ENCODE data around the gene FSIP2.

Gene FSIP2

GRCh38 chr2:185736210-185736609 lies 2.4 kb upstream of the FSIP2 start:
- no peak for DNase-seq (ENCODE audit: low spot score)
- TF ChIP-seq, protein P1, sequence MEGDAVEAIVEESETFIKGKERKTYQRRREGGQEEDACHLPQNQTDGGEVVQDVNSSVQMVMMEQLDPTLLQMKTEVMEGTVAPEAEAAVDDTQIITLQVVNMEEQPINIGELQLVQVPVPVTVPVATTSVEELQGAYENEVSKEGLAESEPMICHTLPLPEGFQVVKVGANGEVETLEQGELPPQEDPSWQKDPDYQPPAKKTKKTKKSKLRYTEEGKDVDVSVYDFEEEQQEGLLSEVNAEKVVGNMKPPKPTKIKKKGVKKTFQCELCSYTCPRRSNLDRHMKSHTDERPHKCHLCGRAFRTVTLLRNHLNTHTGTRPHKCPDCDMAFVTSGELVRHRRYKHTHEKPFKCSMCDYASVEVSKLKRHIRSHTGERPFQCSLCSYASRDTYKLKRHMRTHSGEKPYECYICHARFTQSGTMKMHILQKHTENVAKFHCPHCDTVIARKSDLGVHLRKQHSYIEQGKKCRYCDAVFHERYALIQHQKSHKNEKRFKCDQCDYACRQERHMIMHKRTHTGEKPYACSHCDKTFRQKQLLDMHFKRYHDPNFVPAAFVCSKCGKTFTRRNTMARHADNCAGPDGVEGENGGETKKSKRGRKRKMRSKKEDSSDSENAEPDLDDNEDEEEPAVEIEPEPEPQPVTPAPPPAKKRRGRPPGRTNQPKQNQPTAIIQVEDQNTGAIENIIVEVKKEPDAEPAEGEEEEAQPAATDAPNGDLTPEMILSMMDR (IDR thresholded peaks at IDR 0.05; ENCODE audit: extremely low read depth, insufficient read depth, missing control alignments), result no peak
- in situ Hi-C loops (cut with MboI; ENCODE audit: low pct_unique_long_range_greater_than_20kb, low sequenced_read_pairs, unreplicated experiment), result no loop called here

- TF ChIP-seq, protein P1 (IDR thresholded peaks at IDR 0.05; ENCODE audit: extremely low read depth, insufficient read depth, missing control alignments), result no peak
- in situ Hi-C loops (cut with MboI; ENCODE audit: low pct_unique_long_range_greater_than_20kb, low sequenced_read_pairs, unreplicated experiment), result no loop called here
- no peak for DNase-seq (ENCODE audit: low spot score)
These were observed 7.6 kb downstream of the FSIP2 start for GRCh38 chr2:185745864-185746859.

GRCh38 chr2:185757356-185757755 lies 18.8 kb downstream of the FSIP2 start:
- TF ChIP-seq, protein P1 (IDR thresholded peaks at IDR 0.05; ENCODE audit: extremely low read depth, insufficient read depth, missing control alignments), result no peak
- in situ Hi-C loops (cut with MboI; ENCODE audit: low pct_unique_long_range_greater_than_20kb, low sequenced_read_pairs, unreplicated experiment), result no loop called here
- DNase-seq (ENCODE audit: low spot score), result no peak

DNA sequence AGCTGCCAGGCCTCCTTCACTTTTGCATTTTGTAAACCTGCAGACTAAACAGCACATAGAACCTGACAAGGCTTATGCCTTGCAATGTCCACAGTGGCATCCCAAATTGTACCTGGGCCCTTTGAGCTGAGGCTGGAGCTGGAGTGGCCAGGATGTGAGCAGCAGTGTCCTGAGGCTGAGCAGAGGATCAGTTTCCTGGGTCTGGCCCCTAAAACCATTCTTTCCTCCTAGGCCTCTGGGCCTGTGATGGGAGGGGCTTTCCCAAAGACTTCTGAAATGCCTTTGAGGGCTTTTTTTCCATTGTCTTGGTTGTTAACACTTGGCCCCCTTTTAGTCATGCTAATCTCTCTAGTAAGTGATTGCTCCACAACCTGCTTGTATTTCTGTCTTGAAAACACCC lies 32.8 kb downstream of the FSIP2 start:
- TF ChIP-seq, protein P1 (IDR thresholded peaks at IDR 0.05; ENCODE audit: extremely low read depth, insufficient read depth, missing control alignments), result no peak
- in situ Hi-C loops (cut with MboI; ENCODE audit: low pct_unique_long_range_greater_than_20kb, low sequenced_read_pairs, unreplicated experiment), result no loop called here
- no peak for DNase-seq (ENCODE audit: low spot score)

GRCh38 chr2:185780890-185781289 lies 42.3 kb downstream of the FSIP2 start:
- no peak for DNase-seq (ENCODE audit: low spot score)

DNA sequence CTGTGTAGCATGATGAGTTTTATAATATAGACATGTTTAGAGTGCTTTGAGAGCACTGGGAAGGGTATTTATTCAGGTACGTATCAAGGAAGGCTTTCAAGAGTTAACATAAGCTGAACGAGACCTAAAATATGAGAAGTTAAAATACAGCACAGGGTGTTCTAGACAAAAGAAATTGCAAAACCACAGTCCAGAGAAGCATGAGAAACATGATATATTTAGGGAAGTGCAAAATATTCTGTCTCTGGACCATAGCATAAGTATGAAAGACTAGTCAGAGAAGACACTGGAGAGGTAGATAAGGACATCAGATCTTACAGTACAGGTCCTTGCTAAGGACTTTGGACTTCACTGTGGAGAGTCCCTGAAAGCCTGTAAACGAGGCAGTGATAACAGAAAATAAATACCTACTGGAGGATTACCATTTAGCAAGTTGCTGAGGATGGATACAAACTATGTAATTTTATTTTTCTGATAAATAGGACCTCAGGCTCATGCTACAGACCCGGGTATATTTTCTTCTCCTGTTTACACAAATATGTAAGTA lies 43.7 kb downstream of the FSIP2 start:
- no peak for DNase-seq (ENCODE audit: low spot score)
- TF ChIP-seq, protein P1 (IDR thresholded peaks at IDR 0.05; ENCODE audit: extremely low read depth, insufficient read depth, missing control alignments), result no peak
- in situ Hi-C loops (cut with MboI; ENCODE audit: low pct_unique_long_range_greater_than_20kb, low sequenced_read_pairs, unreplicated experiment), result no loop called here

More at GRCh38 chr2:185780890-185781289, 42.3 kb downstream of the FSIP2 start:
- in situ Hi-C loops (cut with MboI; ENCODE audit: low pct_unique_long_range_greater_than_20kb, low sequenced_read_pairs, unreplicated experiment), result no loop called here
- TF ChIP-seq, protein P1 (IDR thresholded peaks at IDR 0.05; ENCODE audit: extremely low read depth, insufficient read depth, missing control alignments), result no peak
